Natural killer cell (primary cell): ENCODE measurements around the gene CLASP1. TPM values are rescaled to one million over a fixed set of nuclear protein-coding genes. Genes with fewer than 3 reads are reported as not detected.

Experiments
- ATAC-seq, 3 donors: fragments of 150-1000 bp in 2 of 3; fragments of 200-7000 bp in 1 of 3; cut with Tn5 transposase; 1 replicate in 1 of 3; 2 replicates in 2 of 3; pipeline ENCODE4 v1.10.0; 2021; ENCODE audit warnings: mild to moderate bottlenecking in 2 of 3, moderate library complexity in 2 of 3
- DNase-seq, 2 donors: peaks; one replicate each; pipeline versions ENCODE4 v3.0.0 to v3.0.0-alpha.2; 2013 to 2021; ENCODE audit warnings: mixed read lengths in 1 of 2
- H3K27ac ChIP-seq: one replicate; pipeline ENCODE4 v1.5.1; 2013; ENCODE audit warnings: mild to moderate bottlenecking, low read length
- H3K27me3 ChIP-seq: one replicate; pipeline ENCODE4 v1.6.1; 2013; ENCODE audit warnings: low read length; ENCODE audit not compliant: control insufficient read depth, insufficient read depth
- H3K36me3 ChIP-seq: one replicate; pipeline ENCODE4 v1.6.1; 2013; ENCODE audit warnings: low read length; ENCODE audit not compliant: control insufficient read depth, insufficient read depth
- H3K4me1 ChIP-seq: one replicate; pipeline ENCODE4 v1.6.1; 2013; ENCODE audit warnings: low read length; ENCODE audit not compliant: control insufficient read depth, insufficient read depth
- H3K4me3 ChIP-seq: one replicate; pipeline ENCODE4 v1.5.1; 2013; ENCODE audit warnings: low read length
- H3K9me3 ChIP-seq: one replicate; pipeline ENCODE4 v1.6.1; 2013; ENCODE audit warnings: low read length; ENCODE audit not compliant: control insufficient read depth, insufficient read depth
- H3K27ac Mint-ChIP-seq, 2 donors: one replicate each; pipeline ENCODE4 v1.8.0; 2022; ENCODE audit warnings: mild to moderate bottlenecking in 2 of 2, mixed read lengths in 2 of 2, moderate library complexity in 1 of 2
- H3K27me3 Mint-ChIP-seq, 2 donors: one replicate each; pipeline ENCODE4 v1.8.0; 2022; ENCODE audit warnings: low read depth in 2 of 2, mixed read lengths in 2 of 2
- H3K36me3 Mint-ChIP-seq: one replicate; pipeline ENCODE4 v1.8.0; 2022; ENCODE audit warnings: mixed read lengths
- H3K4me1 Mint-ChIP-seq, 2 donors: one replicate each; pipeline ENCODE4 v1.8.0; 2022; ENCODE audit warnings: mixed read lengths in 2 of 2
- H3K4me3 Mint-ChIP-seq: one replicate; pipeline ENCODE4 v1.8.0; 2022; ENCODE audit warnings: mild to moderate bottlenecking, moderate library complexity, mixed read lengths
- H3K9me3 Mint-ChIP-seq, 2 donors: one replicate each; pipeline ENCODE4 v1.8.0; 2022; ENCODE audit warnings: mixed read lengths in 2 of 2
- WGBS: methylation state at CpG from one replicate; pipeline ENCODE4 v1.1.7; 2013; ENCODE audit warnings: missing lambda C conversion rate; ENCODE audit not compliant: insufficient coverage; 5-methylcytosine and 5-hydroxymethylcytosine counted together
- intact Hi-C: fragments of 100-400 bp; cut with micrococcal nuclease; formaldehyde crosslinking; loops from one replicate; pipeline ENCODE4 v1.14.2; 2022
- total RNA-seq, 4 donors: library from RNA; stranded (reverse); fragments of 120-200 nt in 1 of 4; gene quantifications; one replicate each; pipeline versions ENCODE4 v1.2.3 to v1.2.4, GENCODE V29; 2013 to 2022
- TF ChIP-seq, protein P1 (sequence below): fragments of 200-600 bp; IDR thresholded peaks from one replicate; pipeline ENCODE4 v1.8.0; 2022; ENCODE audit warnings: antibody characterized with exemption

CLASP1 gene
- total RNA-seq, 3 donors from 2014 or later (not counting 1 experiment from before 2014, with no cell fraction given), result 125 to 142 (median 127) TPM

DNA sequence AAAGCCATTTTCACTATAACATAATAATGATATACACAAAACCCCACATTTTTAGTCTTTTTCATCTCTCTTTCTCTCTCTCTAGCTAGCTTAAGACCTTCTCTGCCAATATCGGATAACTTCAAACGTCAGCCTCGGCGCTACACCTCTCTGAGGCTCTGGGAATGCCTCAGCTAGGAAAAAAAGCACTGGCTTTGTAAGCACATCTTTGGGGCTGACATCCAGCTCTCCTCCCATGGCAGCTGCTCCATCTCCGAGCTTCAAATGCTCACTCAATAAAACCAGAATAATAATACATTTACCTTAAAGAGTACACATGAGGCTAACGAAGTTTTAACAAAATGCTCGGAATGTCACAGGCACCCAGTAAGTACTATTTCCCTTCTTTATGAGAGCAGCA, 107.8 kb downstream of the CLASP1 start:
- WGBS, result 96% methylated on average over 7 of the region's 7 CpGs
- no peaks in the 10 kb centered on the region for H3K27me3 Mint-ChIP-seq
- H3K36me3 Mint-ChIP-seq, result no peaks in the 10 kb centered on the region
- H3K4me1 Mint-ChIP-seq, result peaks cover 29 to 35% of the 10 kb centered on the region in 2 donors
- Histone ChIP-seq H3K36me3 (no peaks in the 10 kb centered on the region), H3K27me3 (no peaks in the 10 kb centered on the region), H3K27ac (no peak overlapping the region), H3K4me1 (peaks cover 9% of the 10 kb centered on the region), H3K4me3 (no peak overlapping the region), H3K9me3 (no peaks in the 10 kb centered on the region)
- no peaks in the 10 kb centered on the region for H3K9me3 Mint-ChIP-seq
- TF ChIP-seq, protein P1, sequence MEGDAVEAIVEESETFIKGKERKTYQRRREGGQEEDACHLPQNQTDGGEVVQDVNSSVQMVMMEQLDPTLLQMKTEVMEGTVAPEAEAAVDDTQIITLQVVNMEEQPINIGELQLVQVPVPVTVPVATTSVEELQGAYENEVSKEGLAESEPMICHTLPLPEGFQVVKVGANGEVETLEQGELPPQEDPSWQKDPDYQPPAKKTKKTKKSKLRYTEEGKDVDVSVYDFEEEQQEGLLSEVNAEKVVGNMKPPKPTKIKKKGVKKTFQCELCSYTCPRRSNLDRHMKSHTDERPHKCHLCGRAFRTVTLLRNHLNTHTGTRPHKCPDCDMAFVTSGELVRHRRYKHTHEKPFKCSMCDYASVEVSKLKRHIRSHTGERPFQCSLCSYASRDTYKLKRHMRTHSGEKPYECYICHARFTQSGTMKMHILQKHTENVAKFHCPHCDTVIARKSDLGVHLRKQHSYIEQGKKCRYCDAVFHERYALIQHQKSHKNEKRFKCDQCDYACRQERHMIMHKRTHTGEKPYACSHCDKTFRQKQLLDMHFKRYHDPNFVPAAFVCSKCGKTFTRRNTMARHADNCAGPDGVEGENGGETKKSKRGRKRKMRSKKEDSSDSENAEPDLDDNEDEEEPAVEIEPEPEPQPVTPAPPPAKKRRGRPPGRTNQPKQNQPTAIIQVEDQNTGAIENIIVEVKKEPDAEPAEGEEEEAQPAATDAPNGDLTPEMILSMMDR, result no peak
- H3K4me3 Mint-ChIP-seq, result no peak overlapping the region
- intact Hi-C loops, result loop anchor here (10.0 kb wide), 1 partner anchor 53 kb away; no protein-coding TSS in a partner anchor
- ATAC-seq (no peak), DNase-seq (no peak)
- H3K27ac Mint-ChIP-seq, result no peak overlapping the region

DNA sequence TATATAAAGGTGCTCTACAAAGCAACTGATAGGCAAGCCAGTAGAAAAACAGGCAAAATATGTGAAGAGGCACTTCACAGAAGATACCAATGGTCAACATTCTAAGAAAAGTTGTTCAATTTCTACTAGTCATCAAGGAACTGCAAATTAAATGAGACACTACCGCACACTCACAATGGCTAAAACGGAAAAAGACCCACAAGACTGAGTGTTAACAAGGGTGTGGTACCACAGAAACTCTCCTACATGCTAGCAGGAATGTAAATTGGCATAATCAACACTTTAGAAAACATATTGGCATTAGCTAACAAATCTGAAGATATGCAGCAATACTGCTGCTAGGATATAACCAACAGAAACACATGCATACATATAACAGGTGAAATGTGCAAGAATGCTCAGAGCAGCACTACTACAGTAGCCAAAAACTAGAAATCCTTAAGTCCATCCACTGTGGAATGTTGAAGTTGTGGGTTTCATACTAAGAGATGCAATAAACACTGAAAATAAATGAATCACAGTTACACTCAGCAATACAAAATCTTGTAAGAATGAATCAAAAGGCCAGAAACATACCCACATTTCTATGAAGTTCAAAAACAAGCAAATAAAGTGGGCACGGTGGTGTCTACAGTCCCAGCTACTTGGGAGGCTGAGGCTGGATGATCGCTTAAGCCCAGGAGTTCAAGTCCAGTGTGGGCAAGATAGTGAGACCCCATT, 109.4 kb downstream of the CLASP1 start:
- peak overlapping the region; percentile 79 for H3K4me3 Mint-ChIP-seq
- H3K27me3 Mint-ChIP-seq, result no peaks in the 10 kb centered on the region
- Histone ChIP-seq H3K27me3 (no peaks in the 10 kb centered on the region), H3K36me3 (no peaks in the 10 kb centered on the region), H3K4me3 (no peak overlapping the region), H3K27ac (peak overlapping the region; percentile 71), H3K4me1 (peaks cover 5% of the 10 kb centered on the region), H3K9me3 (no peaks in the 10 kb centered on the region)
- H3K36me3 Mint-ChIP-seq, result no peaks in the 10 kb centered on the region
- no peaks in the 10 kb centered on the region for H3K9me3 Mint-ChIP-seq
- TF ChIP-seq, protein P1, result no peak
- intact Hi-C loops, result loop anchor here (10.0 kb wide), 1 partner anchor 55 kb away; no protein-coding TSS in a partner anchor
- ATAC-seq (peak; percentile 35 to 42 (median 41)), DNase-seq (no peak)
- 48% methylated on average over 4 of the region's 4 CpGs for WGBS
- H3K27ac Mint-ChIP-seq, result peak overlapping the region; percentile 81 to 89
- peaks cover 30 to 31% of the 10 kb centered on the region in 2 donors for H3K4me1 Mint-ChIP-seq

DNA sequence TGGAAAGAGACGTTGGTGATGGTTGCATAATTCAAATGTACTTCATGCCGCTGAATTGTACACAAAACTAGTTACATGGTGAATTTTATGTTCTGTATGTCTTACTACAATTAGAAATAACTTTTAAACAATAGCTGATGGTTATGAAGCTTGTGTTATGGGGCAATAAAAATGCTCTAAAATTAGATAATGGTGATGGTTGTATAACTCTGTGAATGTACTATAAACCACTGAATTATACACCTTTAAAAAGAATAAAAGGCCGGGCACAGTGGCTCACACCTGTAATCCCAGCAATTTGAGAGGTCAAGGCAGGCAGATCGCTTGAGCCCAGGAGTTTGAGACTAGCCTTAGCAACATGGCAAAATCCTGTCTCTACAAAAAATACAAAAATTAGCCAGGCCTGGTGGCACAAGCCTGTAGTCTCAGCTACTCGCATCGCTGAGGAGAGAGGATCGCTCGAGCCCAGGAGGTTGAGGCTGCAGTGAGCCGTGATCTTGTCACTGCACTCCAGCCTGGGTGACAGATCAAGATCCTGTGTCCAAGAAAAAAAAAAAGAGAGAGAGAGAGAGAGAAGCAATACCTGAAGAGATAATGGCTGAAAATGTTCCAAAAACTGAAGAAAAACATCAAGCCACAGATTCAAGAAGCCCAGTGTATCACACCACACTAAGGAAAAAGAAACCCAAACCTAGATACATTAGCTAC, 112.3 kb downstream of the CLASP1 start:
- H3K27ac Mint-ChIP-seq, result peak overlapping the region; percentile 43 to 46
- peaks cover 31 to 34% of the 10 kb centered on the region in 2 donors for H3K4me1 Mint-ChIP-seq
- H3K4me3 ChIP-seq, result no peak overlapping the region
- no peaks in the 10 kb centered on the region for H3K27me3 Mint-ChIP-seq
- intact Hi-C loops, result no loop called here
- no peaks in the 10 kb centered on the region for H3K9me3 Mint-ChIP-seq
- TF ChIP-seq, protein P1, result no peak
- H3K4me3 Mint-ChIP-seq, result no peak overlapping the region
- WGBS, result 97% methylated on average over 8 of the region's 9 CpGs
- no peaks in the 10 kb centered on the region for H3K9me3 ChIP-seq
- H3K36me3 ChIP-seq, result no peaks in the 10 kb centered on the region
- H3K36me3 Mint-ChIP-seq, result no peaks in the 10 kb centered on the region
- DNase-seq (no peak), ATAC-seq (no peak)
- H3K27me3 ChIP-seq, result no peaks in the 10 kb centered on the region
- H3K27ac ChIP-seq, result no peak overlapping the region
- H3K4me1 ChIP-seq, result peaks cover 5% of the 10 kb centered on the region
